Left hindlimb (tissue), 1 donor: ENCODE results near the gene VPS41.
"Not testable (repeated sequence)": the region's sequence is repeated elsewhere in the genome, so short reads cannot be mapped to it uniquely, and the experiment has no call there.

ENCODE experiments used
- DNase-seq: peaks from one replicate; pipeline ENCODE4 v3.0.0-alpha.2; 2018

VPS41 gene

DNA sequence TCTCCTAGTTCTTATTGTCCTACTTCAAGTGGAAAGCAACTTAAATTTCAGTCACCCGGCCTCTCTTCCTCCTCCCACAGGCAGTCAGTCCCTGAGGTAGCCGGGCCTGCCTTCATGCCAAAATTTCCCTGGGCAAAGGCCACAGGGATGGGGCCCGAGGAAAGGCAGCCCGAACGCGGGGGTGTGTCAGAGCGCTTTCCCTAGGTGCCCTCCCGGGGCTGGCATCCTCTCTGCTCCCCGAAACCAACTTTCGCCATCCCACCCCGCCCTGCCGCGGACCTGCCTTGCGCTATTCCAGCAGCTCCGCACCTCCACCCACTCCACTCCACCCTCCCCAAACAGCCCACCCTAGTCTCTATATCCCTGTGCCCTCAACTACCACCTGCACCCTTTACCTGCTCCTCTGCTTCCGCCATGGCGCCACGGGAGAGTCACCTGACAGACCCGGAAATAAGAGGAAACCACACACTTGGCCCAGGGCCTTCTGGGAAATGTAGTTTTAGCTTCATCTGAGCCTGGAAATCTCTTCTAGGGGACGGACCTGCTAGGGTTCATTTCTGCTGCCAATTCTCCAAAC lies at the start of gene VPS41:
TSS of gene VPS41 (minus strand) at position 433 of the 577 bp plus-strand sequence. CDS start at position 416, 17 bp downstream.
- peak; percentile 80 for DNase-seq

DNA sequence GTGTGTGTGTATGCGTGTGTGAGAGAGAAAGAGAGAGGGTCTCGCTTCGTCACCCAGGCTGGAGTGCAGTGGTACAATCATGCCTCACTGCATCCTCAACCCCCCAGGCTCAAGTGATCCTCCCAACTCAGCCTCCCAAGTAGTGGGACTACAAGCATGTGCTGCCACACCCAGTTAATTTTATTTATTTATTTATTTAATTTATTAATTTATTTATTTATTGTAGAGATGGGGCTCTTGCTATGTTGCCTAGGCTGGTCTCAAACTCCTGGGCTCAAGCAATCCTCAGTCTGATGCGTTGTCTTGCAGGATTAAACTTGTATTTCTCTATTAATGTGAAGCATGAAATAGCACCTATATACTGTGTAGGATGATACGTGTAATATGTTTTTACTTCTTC lies 46.9 kb upstream of the VPS41 start:
- no peak for DNase-seq

DNA sequence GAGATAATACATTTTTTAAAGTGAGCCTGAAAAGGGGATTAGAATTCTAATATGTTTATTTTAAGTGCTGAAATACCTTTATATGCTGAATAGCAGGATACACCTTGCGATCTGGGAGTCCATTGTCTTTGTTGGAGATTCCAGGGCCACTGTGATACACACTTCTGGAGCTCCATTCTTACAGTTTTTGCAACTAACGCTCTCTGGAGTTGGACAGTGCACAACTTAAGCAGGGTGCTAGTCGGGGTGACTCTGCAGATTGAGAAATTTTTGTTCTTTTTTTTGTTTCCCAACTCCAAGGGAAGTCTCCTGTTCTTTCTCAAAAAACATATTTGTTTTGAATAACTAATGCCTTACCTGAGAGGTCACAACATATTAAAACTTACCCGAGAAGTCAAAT lies 45.0 kb upstream of the VPS41 start:
- DNase-seq: no peak

DNA sequence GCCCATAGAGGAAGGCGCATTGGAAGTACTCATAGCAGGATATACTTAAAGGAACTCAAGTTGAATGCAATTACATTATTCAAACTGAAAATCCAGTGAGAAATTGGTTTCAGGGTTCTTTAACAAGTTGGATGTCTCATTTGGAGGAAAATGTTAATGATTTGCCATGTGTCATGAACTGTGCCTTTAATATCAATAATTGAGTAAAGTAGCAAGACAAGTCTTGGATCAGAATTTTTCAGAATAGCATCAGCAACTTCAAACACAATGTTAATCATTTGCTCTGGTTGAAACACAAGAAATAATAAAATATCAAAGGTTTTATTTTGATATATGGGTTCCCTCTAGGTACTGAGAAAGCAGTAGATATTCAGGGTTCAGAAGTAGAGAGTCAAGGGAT lies 44.2 kb upstream of the VPS41 start:
- DNase-seq: no peak

DNA sequence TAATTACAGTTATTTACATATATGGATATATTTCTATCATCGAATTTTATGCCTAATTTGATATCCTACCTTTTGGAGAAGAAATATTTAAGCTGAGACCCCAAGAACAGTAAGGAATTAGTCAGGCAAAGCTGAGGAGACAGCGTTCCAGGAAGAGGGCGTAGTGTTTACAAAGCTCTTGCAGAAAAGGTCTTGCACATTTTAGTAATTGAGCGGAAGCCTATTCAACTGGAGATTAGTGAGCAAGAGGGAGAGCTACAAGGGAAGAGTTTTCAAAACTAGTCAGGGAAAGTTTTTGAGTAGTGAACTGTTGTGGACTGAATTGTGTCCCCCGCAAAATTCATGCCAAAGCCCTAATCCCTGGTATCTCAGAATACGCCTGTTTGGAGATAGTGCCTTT lies 42.2 kb upstream of the VPS41 start:
- DNase-seq: no peak

DNA sequence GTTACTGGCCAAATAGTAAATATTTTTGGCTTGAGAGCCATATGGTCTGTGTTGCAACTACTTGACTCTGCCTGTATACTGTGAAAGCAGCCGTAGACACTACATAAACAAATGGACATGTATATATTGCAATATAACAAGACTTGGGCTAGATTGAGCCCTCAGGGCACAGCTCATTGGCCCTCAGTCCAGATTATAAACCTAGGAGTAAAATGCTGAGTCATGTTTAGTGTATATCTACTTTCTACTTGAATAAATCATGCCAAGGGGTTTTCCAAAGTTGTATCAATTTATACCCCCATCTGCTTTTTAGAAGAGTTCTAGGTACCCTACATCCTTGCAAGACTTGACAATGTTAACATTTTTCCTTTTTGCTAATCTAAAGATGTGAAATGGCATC lies 41.3 kb upstream of the VPS41 start:
- DNase-seq: no peak

DNA sequence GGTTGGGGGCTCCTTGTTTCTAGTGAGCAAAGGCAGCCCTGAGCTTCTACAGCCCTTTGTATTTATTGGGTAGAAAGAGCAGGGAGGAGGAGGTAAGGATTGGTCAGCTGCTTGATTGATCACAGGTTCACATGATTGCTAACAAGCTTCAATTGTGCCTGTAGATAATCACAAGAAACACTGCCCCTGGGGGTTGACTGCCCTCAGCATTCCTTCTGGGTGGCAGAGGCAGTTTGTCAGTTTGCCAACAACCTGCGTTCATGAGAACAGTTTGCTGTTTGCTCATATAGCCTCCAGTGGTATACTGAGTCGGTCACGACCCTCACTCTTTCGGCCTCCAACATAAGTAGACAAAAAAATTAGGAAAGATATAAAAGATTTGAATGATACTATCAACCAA lies 38.5 kb upstream of the VPS41 start:
- DNase-seq: not testable (repeated sequence)

GRCh38 chr7:38942431-38943051 lies 33.5 kb upstream of the VPS41 start:
- DNase-seq: no peak

DNA sequence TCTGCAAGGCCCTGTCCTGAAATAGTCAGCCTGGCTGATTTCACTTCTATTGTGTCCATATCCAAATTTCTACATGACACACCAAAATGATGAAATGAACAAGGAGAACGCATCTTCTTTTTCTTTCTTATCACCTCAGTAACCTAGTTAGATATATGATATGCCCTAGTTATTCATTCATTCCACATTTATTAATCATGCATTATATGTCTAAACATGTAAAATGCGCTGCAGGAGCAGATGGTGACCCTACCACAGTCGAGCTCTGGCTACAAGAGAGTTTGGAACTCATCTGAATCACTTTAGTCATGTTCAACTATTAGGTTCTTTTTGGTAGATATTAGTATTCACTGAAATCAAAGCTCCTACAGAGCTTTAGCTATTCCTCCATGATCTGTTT lies 31.8 kb upstream of the VPS41 start:
- DNase-seq: no peak

DNA sequence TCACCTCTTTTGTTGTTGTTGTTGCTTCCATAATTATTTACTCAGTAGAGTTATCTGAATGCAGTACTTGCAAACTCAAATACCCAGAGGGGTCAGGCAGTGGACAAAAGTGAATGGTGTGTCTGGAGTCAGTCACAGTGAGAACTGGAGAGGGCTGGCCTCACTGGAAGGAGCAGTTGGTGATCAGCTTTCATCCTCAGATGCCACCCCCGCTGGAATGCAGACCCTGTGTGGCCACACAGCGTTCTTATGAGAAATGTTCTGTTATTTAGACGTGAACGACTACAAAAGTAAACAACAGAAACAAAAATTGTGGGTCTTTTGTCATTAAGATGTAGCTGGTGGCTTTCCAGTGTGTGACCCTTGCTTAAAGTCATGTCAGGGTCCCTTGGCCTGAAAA lies 29.6 kb upstream of the VPS41 start:
- DNase-seq: no peak

- no peak for DNase-seq
These were observed 29.1 kb upstream of the VPS41 start for GRCh38 chr7:38938001-38938485.

DNA sequence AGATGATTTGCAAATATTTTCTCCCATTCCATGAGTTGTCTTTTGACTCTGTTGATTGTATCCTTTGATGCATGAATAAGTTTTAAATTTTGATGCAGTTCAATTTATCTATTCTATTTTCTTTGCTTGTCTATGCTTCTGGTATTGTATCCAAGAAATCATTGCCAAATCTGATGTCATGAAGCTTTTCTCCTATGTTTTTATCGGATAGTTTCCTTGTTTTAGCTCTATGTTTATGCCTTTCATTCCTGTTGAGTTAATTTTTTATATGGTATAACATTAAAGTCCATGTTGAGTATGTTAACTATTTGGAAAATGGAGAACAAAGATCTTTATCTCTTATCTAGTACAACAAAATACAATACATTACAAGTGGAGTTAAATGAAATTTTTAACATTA lies 27.6 kb upstream of the VPS41 start:
- no peak for DNase-seq

GRCh38 chr7:38934536-38934935 lies 25.5 kb upstream of the VPS41 start:
- DNase-seq: no peak

- no peak for DNase-seq
These were observed 25.1 kb upstream of the VPS41 start for GRCh38 chr7:38934051-38934450.

GRCh38 chr7:38932509-38933168 lies 23.6 kb upstream of the VPS41 start:
- DNase-seq: peak; percentile 47

DNA sequence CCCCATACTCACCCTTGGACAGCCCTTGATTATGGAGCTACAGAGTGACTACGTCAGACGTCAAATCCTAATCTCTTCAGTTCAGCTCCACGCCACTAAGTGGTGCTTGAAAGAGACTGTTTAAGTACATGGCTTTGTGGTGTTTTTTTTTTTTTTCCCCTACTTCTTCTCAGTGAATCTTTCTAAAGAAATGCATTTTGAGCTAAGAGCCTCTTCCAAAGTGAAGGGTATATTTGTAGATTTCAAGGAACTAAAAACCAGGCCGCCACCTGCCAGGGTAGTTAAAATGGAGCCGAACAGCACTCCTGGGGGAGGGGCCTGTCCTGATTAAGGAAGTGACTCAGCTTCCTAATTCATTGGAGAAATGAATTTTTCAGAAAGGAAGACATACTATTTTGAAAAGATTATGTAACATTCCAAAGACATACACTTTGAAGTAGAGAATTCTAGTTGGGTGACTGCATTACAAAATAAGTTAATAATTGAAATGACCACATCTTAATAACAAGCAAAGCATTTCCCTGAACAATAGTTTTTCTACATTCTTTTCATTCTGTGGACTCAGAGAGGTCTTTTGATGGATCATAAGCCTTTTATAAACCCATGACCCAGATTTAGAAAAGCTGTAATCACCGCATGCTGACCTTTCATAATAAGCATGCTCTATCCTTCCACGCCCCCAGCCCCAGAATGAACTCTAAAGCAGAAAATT lies 20.6 kb upstream of the VPS41 start:
- DNase-seq: no peak

DNA sequence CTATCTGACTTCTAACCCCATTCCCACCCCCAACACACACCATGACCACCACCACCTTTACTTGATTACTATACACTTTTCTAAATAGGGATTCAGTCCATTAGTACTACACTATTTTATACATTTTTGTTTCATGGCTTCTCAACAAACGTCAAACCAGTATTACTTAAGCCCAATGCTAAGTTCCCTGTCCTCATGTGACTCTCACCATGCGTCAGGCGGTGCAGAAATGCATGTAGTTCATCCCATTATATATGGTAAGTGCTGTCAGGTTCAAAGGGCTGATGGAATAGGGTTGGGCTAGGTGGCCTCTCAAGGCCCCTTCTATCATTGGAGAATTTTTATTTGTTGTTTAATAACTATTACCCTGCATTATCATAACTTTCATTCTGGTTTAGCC lies 19.5 kb upstream of the VPS41 start:
- no peak for DNase-seq

DNA sequence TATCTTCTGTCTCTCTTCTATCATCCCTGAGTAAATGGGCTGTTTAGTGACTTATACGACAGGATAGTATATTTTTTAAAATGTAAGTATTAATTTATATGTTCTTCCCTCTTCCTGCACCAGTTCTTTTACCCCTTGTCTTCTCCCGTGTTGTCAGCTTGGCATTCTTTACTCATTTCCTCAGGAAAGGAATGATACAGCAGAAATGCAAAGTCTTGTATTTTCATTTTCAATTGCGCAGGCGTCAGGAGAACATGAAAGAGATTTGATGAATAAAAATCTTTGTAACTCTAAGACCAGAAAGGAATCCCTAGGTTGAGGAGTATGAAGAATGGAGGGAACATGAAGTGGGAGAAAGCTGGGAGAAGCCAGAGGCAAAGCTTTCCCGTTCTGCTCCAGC lies 18.8 kb upstream of the VPS41 start:
- DNase-seq: no peak

GRCh38 chr7:38920731-38921130 lies 11.7 kb upstream of the VPS41 start:
- no peak for DNase-seq

DNA sequence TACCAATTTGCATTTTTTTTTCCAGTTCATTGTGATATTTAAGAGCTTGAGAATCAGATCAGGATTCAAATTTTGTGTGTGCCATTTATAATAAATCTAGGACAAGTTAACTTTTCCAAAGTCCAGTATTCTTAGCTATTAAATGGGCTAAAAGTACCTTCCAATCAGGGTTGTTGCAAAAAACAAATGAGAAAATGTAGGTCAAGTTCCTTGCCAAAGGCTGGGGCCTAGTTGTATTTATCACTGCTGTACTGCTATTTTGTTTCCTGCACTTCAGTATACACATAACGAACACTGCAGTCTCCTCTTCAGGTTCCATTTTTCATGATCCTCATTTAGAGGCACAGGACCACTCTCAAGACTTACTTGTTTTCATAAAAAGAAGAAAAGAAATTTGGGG lies 7.4 kb upstream of the VPS41 start:
- no peak for DNase-seq

- DNase-seq: no peak
These were observed 879 bp upstream of the VPS41 start for GRCh38 chr7:38909870-38910269.

DNA sequence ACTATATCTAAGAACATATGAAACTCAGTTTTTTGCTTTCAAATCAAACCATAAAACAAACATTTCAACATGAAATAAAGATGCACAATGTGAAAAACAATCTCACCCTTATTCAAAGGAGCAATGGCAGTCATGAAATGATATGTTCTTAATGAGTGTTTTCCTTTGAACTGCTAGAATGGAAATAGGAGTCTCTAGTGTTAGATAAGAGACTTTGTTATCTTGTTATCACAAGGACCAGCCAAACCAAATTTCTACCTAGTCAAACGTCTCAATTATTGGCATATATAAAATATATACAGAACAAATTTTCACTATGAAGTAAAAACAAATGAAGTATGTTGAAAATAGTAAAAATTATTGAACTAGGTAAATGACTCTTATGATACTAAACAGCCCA lies 1.2 kb downstream of the VPS41 start:
- no peak for DNase-seq

- no peak for DNase-seq
These were observed 1.9 kb downstream of the VPS41 start for GRCh38 chr7:38907066-38907465.
